Measurements from ENCODE around the gene TMEM123.

The TMEM123 gene

DNA sequence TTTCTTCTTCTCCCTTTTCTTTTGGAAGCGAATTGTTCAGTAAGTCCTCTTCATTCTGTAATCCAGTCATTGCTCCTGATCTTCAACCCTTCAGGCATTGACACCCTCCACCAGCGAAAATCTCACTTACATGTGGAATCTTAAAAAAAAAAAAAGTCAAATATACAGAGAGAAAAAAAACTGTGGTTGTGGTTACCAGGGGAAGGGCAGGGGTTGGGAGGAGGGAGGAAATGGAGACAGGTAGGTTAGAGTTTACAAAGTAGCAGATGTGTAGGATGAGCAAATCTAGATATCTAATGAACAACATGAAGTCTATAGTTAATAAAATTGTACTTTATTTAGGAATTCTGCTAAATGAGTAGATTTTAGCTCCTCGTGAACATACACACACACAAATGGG, 17.7 kb upstream of the TMEM123 start:
- peak; percentile 42 for DNase-seq

GRCh38 chr11:102469196-102469821, 16.7 kb upstream of the TMEM123 start:
- DNase-seq: no peak

DNA sequence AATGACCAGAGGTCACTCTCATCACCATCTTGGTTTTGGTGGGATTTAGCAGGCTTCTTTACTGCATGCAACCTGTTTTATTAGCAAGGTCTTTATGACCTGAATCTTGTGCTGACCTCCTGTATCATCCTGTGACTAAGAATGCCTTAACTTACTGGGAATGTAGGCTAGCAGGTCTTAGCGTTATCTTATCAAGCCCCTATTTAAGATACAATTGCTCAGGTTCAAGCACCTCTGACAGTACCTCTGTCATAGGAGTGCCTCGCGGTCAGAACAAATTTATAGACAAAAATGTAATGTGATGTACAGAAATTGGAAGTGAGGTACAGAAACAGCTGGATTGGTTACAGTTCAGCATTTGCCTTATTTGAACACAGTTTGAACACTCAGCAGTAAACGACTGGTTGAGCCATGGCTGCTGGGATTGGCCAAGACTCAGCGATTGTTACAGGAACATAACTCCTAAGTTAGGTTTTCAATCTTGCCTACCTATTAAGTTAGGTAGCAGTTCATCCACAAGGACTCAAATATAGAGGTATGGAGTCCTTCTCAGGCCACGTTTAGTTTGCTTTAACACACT, 16.1 kb upstream of the TMEM123 start:
- DNase-seq: no peak

DNA sequence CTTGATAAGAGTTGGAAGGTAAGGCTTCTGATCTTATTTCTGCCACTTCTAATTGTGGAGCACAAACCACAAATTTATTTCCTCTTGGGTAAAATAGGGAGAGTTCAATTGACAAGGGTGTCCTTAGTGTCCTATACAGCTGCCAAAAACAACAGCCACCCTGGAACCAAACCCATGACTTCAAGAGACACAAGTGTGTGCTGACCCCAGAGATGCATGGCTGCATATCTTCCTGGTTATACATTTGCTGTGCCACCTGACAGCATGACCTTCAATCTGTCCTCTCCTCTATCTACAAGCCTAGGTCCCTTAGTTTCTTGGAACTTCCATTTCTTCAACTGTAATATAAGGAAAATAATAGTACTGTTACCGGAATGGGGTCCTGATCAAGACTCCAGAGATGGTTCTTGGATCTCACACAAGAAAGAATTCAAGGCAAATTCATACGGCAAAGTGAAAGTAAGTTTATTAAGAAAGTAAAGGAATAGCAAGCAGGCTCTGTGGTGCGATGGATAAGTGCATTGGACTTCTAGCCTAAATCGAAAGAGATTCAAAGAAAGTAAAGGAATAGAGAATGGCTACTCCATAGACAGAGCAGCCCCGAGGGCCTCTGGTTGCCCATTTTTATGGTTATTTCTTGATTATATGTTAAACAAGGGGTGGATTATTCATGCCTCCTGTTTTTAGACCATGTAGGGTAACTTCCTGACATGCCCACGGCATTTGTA, 15.5 kb upstream of the TMEM123 start:
- DNase-seq: no peak

GRCh38 chr11:102467080-102467708, 14.6 kb upstream of the TMEM123 start:
- no peak for DNase-seq

DNA sequence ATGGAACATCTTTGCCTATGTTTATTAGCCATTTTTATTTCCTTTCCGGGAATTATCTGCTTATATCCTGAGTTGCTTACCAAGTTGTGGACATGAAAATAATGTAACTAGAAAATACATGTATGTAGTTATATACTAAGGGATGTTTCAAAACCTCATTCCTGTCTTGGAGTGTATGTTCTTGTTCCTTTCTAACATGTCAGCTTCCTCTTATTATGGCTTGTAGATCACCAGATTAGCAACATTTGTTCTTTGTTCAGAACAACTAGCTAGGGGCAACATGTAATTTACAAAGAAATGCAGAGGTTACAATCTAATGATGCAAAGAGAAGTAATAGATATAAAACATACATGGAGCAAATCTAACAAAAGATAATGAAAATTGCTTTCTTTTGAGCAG, 13.1 kb upstream of the TMEM123 start:
- DNase-seq: no peak

GRCh38 chr11:102464859-102465500, 12.4 kb upstream of the TMEM123 start:
- no peak for DNase-seq

- no peak for DNase-seq
Measured at GRCh38 chr11:102464037-102464436, 11.5 kb upstream of the TMEM123 start.

DNA sequence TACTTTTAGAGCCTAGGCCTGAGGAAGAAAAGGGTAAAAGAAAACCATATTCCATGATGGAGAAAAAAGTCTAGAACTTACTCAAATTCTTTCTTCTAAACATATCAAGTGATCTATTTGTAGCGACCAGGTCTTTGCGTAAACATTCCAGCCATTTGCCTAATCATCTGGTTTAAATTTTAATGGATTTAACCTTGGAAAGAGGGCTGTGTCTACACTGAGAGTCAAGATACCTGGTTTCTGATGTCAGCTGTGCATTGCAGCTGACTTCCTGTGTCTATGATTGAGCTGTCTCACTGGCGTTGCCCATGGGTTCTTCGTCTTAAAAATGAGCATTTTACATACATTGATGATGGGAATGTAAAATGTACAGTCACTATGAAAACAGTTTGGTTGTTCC, 10.0 kb upstream of the TMEM123 start:
- DNase-seq: no peak

DNA sequence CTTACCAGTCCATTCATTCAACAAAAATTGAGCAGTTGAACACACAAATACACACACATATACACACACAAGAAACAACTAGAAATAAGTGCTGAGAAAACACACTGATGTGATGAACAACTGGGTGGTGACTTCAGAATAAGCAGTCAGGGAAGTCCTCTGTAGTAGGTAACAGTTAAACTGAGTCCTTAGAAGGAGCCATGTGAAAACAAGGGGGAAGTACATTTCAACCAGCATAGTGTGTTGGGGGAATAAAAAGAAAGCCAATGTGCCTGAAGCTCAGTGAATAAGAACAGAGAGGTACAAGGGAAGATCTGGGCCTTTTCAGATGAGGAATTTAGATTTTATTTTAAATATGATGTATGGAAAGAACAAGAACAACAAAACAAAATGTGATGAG, 6.8 kb upstream of the TMEM123 start:
- no peak for DNase-seq

DNA sequence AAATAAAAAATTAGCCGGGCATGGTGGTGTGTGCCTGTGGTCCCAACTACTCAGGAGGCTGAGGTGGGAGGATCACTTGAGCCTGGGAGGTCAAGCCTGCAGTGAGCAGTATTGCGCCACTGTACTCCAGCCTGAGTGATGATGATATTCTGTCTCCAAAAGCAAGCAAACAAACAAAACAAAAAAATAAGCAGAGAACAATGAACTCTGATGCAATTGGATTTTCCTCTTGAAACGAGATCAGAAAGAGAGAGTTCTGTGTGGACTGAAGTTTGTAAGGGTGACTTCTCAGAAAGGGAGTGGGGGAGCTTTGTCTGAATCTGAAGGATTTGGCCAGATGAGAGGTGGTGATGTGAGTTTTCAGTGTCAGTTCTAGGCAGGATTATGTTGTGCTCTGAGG, 6.0 kb upstream of the TMEM123 start:
- DNase-seq: no peak

DNA sequence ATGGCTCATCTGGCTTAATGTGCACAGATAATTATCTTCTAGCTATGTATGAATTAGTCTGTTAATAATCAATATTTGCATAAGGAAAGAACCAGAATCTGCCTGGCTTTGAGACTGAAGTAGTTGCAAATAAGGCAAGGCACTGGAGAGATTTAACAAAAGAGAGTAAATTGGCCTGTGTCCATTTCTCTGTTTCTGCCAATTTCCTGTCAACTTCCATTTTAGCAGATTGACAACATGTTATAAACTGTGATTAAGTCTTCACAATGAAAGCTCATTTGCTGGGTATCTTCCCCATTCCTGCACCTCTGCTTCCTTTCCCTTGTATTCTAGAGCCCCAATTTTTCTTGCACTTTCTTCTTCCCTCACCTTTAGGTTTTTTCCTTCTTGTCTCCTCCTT, 5.3 kb upstream of the TMEM123 start:
- no peak for DNase-seq

GRCh38 chr11:102457056-102457677, 4.6 kb upstream of the TMEM123 start:
- DNase-seq: no peak

GRCh38 chr11:102456381-102456780, 3.8 kb upstream of the TMEM123 start:
- no peak for DNase-seq

- DNase-seq: no peak
Measured at GRCh38 chr11:102453921-102454320, 1.4 kb upstream of the TMEM123 start.

DNA sequence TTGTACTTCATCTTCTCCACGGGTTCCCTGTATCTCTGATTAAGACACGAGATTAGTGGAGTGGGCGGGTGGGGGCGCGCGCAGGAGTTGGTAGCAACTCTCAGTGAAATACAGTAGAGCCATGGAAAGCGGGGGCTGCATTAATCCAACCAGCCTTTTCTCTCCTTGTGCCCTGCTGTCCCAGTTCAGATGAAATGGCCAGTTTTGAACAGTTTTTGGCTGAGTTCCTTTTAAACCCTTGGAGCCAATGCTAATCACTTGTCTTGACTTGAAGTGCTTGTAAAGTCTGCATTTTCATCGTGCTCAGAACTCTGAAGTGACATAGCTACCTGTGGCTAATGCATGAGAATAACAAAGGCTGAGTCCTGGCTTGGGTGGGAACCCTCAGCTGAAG, 734 bp upstream of the TMEM123 start:
- no peak for DNase-seq

- peak; percentile 75 for DNase-seq
Measured at GRCh38 chr11:102451681-102452460, 694 bp downstream of the TMEM123 start.

DNA sequence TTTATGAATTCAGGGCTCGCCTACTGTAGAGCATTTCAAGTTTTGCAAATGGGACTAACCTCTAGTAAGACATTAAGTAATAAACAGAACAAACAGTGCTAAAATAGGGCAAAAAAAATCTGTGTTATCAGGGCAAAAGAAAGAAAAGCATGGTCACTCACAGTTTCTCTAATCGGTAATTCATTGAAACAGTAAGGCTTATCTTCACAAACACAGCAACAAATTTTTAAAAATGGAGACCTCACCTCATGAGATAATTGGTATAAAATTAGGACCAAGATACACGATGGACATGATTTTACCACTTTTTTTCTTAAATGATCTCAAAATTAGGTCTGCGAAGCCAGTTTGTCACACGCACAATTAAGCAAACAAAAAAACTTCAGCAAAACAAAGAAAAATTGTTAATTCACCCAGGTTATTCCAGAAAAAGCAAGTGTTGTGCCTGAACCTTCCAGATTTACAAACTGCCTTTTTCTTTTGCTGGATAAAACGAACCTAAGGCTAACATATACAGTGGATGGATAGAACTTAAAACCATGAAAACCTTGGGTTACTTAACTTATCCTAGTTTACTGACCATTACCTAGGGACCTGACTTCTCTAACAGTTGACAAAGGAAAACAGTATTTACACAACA, 1.4 kb downstream of the TMEM123 start:
- DNase-seq: no peak

GRCh38 chr11:102449651-102450570, 2.7 kb downstream of the TMEM123 start:
- DNase-seq: peak; percentile 46

DNA sequence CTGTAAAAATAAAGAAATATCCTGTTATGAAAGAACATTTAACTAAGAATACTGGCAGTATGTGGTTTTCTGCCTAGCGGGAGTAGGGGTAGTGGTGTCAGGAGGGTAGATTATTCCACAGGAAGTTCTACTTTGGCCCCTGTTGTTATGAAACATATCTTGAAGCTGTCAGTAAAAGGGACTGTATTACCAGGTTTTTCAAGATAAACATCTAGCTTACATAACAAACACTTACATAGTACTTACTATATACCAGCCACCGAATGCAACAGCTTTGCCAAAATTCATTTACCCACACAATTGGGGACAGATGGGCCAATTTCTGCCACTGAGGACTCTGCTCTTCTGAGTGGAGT, 3.7 kb downstream of the TMEM123 start:
- no peak for DNase-seq

All from CD4-positive, alpha-beta T cell treated with Interleukin-4 for 4 hours (primary cell).